C4-2B (cell line): ENCODE measurements around the gene KIF26B.
"Not testable (repeated sequence)": the region's sequence is repeated elsewhere in the genome, so short reads cannot be mapped to it uniquely, and the experiment has no call there.

Source experiments
- H3K27ac ChIP-seq: fragments of 450-650 bp; 2 replicates; pipeline ENCODE4 v1.5.1; 2017
- CTCF ChIP-seq: fragments of 450-650 bp; conservative IDR thresholded peaks from 2 replicates; pipeline ENCODE4 v1.5.1; 2017; ENCODE audit warnings: mild to moderate bottlenecking
- ZFX ChIP-seq: fragments of 450-650 bp; IDR thresholded peaks from 2 replicates; pipeline ENCODE4 v1.6.1; 2017

KIF26B gene

GRCh38 chr1:245671349-245671748 is 516.6 kb downstream of the KIF26B start:
- TF ChIP-seq CTCF, result no peak
- no peak for TF ChIP-seq ZFX
- H3K27ac ChIP-seq, result no peak overlapping the region

GRCh38 chr1:245671966-245672767 is 517.4 kb downstream of the KIF26B start:
- TF ChIP-seq ZFX (no peak), CTCF (no peak)
- H3K27ac ChIP-seq, result no peak overlapping the region

- H3K27ac ChIP-seq, result not testable (repeated sequence)
These were observed 518.3 kb downstream of the KIF26B start for GRCh38 chr1:245672836-245673656.

GRCh38 chr1:245673881-245674414 is 519.2 kb downstream of the KIF26B start:
- TF ChIP-seq CTCF, result no peak
- TF ChIP-seq ZFX, result no peak
- H3K27ac ChIP-seq, result no peak overlapping the region

GRCh38 chr1:245677461-245678240 is 522.9 kb downstream of the KIF26B start:
- no peak for TF ChIP-seq ZFX
- TF ChIP-seq CTCF, result no peak
- no peak overlapping the region for H3K27ac ChIP-seq

- TF ChIP-seq ZFX (no peak), CTCF (no peak)
- no peak overlapping the region for H3K27ac ChIP-seq
These were observed 524.2 kb downstream of the KIF26B start for GRCh38 chr1:245678860-245679411.
